Caki2 (cell line): ENCODE measurements around the gene CSAD. TPM values are rescaled to one million over a fixed set of nuclear protein-coding genes. Genes with fewer than 3 reads are reported as not detected.
"Not testable (repeated sequence)": the region's sequence is repeated elsewhere in the genome, so short reads cannot be mapped to it uniquely, and the experiment has no call there.

Experiments used
- DNase-seq: peaks from one replicate; pipeline ENCODE4 v3.0.0-alpha.2; 2015; ENCODE audit warnings: low read depth
- in situ Hi-C: cut with HindIII; loops from 2 replicates; pipeline ENCODE4 v1.10.0; 2016; ENCODE audit warnings: low sequenced_read_pairs, low pct_unique_long_range_greater_than_20kb, mixed read lengths
- total RNA-seq: library from RNA; depleted of rRNA; stranded (reverse); fragments of >200 nt; shearing (Covaris generic); gene quantifications from 2 replicates; pipeline ENCODE4 v1.2.3, GENCODE V29; 2014; ENCODE audit warnings: low replicate concordance

CSAD gene
- total RNA-seq, 1 experiment from 2014 or later = 2.5 TPM

- DNase-seq = no peak
- in situ Hi-C loops = no loop called here
Observed at GRCh38 chr12:53170876-53171724, 9.6 kb downstream of the CSAD start.

GRCh38 chr12:53170215-53170614, 10.5 kb downstream of the CSAD start:
- no peak for DNase-seq
- in situ Hi-C loops = no loop called here

GRCh38 chr12:53169644-53170043, 11.1 kb downstream of the CSAD start:
- in situ Hi-C loops = no loop called here
- no peak for DNase-seq

GRCh38 chr12:53166837-53167236, 13.9 kb downstream of the CSAD start:
- in situ Hi-C loops = no loop called here
- no peak for DNase-seq

GRCh38 chr12:53163008-53163407, 17.7 kb downstream of the CSAD start:
- in situ Hi-C loops, DNase-seq: not testable (repeated sequence)

GRCh38 chr12:53161119-53161911, 19.4 kb downstream of the CSAD start:
- DNase-seq = no peak

GRCh38 chr12:53160673-53161072, 20.1 kb downstream of the CSAD start:
- in situ Hi-C loops = no loop called here
- no peak for DNase-seq

More at GRCh38 chr12:53161119-53161911, 19.4 kb downstream of the CSAD start:
- in situ Hi-C loops = no loop called here

- no peak for DNase-seq
- in situ Hi-C loops = no loop called here
Observed at GRCh38 chr12:53160000-53160399, 20.7 kb downstream of the CSAD start.

GRCh38 chr12:53159195-53159839, 21.4 kb downstream of the CSAD start:
- peak; percentile 78 for DNase-seq
- in situ Hi-C loops = no loop called here

GRCh38 chr12:53152390-53152789, 28.3 kb downstream of the CSAD start:
- no peak for DNase-seq
- in situ Hi-C loops = no loop called here

- in situ Hi-C loops = no loop called here
- no peak for DNase-seq
Observed at GRCh38 chr12:53151039-53151438, 29.7 kb downstream of the CSAD start.

- in situ Hi-C loops = no loop called here
Observed at GRCh38 chr12:53147653-53148052, 33.1 kb downstream of the CSAD start.

GRCh38 chr12:53147181-53147580, 33.5 kb downstream of the CSAD start:
- no peak for DNase-seq
- in situ Hi-C loops = no loop called here

More at GRCh38 chr12:53147653-53148052, 33.1 kb downstream of the CSAD start:
- no peak for DNase-seq

GRCh38 chr12:53145383-53146260, 35.1 kb downstream of the CSAD start:
- DNase-seq = no peak

GRCh38 chr12:53143355-53143754, 37.4 kb downstream of the CSAD start:
- in situ Hi-C loops = no loop called here
- DNase-seq = no peak

More at GRCh38 chr12:53145383-53146260, 35.1 kb downstream of the CSAD start:
- in situ Hi-C loops = no loop called here

GRCh38 chr12:53133722-53134121, 47.0 kb downstream of the CSAD start:
- no peak for DNase-seq
- in situ Hi-C loops = loop anchor here (10.0 kb wide), 1 partner anchor 61 kb away; no protein-coding TSS in a partner anchor

- in situ Hi-C loops = loop anchor here (10.0 kb wide), 1 partner anchor 63 kb away; no protein-coding TSS in a partner anchor
- DNase-seq = no peak
Observed at GRCh38 chr12:53131844-53132243, 48.9 kb downstream of the CSAD start.
